ENCODE measurements around the gene ARMC9. TPM values are rescaled to one million over a fixed set of nuclear protein-coding genes. Genes with fewer than 3 reads are reported as not detected.
A peak's percentile ranks its signal among the peaks of the same experiment; 100 is the strongest.

Gene ARMC9
- total and polyA plus RNA-seq, 2 of the 13 experiments (the other 11 are each of a cell fraction or from before 2014, with no cell fraction given), result 9.1 to 12.8 TPM

DNA sequence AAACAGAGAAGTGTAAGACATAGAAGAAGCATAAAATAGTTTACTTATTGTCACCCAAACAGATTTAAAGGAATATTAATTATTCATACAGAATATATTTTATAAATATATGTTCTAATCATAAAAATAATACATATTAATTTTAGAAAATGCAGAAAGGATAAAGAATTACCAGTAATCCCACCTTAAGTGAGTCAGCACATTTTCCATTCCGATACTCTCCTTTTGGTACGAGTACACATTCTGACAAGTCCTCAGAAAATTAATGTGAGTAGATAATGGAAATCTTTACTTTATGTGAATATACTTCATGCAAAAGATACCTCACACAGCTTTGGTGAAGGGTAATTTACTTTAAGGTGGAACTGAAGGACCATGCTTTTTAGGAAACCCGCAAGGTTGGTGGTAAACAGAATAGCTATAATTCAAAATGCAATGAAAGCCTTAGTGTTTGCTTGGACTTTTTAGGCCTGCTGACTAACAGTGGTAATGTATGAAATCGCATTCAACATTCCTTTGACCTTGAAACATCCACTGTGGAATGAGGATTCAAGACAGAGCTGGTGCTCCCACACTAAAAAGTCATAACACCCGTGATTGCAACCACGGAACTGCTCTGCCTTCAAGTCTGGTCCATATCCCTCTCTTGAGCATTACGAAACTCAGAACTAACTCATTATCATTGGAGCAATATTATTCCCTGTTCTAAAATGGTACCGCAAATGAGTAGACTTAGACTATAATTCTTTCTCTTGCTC, 45.5 kb upstream of the ARMC9 start:
- ChIA-PET POLR2A (no interaction called here), CTCF (ENCODE audit: low intra/inter-chr PET ratio, low total read pairs) (no interaction called here)
- no peak for ATAC-seq
- intact Hi-C loops (cut with micrococcal nuclease; ENCODE audit: unreplicated experiment) (no loop called here), in situ Hi-C loops (cut with HindIII; ENCODE audit: extremely low pct_ligation_motif_present, low pct_unique_long_range_greater_than_20kb) (no loop called here)
- Histone ChIP-seq H3K27ac (ENCODE audit: extremely low read length, insufficient read depth, low read length) (peak overlapping the region; percentile 0), H3K36me3 (replicated peaks in 1 of 2; ENCODE audit: control insufficient read depth in 1 of 2, insufficient read depth in 2 of 2, low read length in 2 of 2) (peaks cover 13 to 64% of the 10 kb centered on the region in 2 experiments), H3K9ac (ENCODE audit: insufficient read depth, low read depth, low read length) (no peak overlapping the region), H3K79me2 (ENCODE audit: insufficient read depth, low read length) (no peaks in the 10 kb centered on the region), H3K27me3 (ENCODE audit: control insufficient read depth in 1 of 2, insufficient read depth in 2 of 2, low read length in 2 of 2) (no peaks in the 10 kb centered on the region), H3K9me3 (ENCODE audit: low read length) (no peaks in the 10 kb centered on the region), H4K20me1 (ENCODE audit: insufficient read depth, low read length) (no peaks in the 10 kb centered on the region; the same call in 1 of the 2 replicates), H3K4me1 (ENCODE audit: insufficient read depth, low read length) (no peaks in the 10 kb centered on the region), H3K4me2 (ENCODE audit: low read depth, low read length) (no peak overlapping the region), H3K4me3 (replicated peaks in 1 of 3; ENCODE audit: insufficient read depth in 1 of 3, low read depth in 2 of 3, low read length in 3 of 3) (no peak overlapping the region), H2AFZ (ENCODE audit: low read length) (no peak overlapping the region)
- WGBS (ENCODE audit: low lambda C conversion rate), result 97% methylated on average over 8 of the region's 8 CpGs
- BruUV-seq (replicated peaks), result no TSS peak
- DNase-seq (ENCODE audit: low spot score), result no peak
- no peak for FAIRE-seq
- TF ChIP-seq MAFK (conservative IDR thresholded peaks at IDR 0.05 in 1 of 2, IDR thresholded peaks at IDR 0.05 in 1 of 2; ENCODE audit: low read length in 2 of 2) (peak in 1 of 2 experiments; percentile 35; a peak in 1 of 4 replicates), NR2C2 (CRISPR knock-in tag; IDR thresholded peaks at IDR 0.05; ENCODE audit: borderline replicate concordance) (no peak), NFE2L2 (IDR thresholded peaks at IDR 0.05; ENCODE audit: low read length) (peak; percentile 61; the same call in 1 of the 2 replicates)
- TF ChIP-seq, protein P1, sequence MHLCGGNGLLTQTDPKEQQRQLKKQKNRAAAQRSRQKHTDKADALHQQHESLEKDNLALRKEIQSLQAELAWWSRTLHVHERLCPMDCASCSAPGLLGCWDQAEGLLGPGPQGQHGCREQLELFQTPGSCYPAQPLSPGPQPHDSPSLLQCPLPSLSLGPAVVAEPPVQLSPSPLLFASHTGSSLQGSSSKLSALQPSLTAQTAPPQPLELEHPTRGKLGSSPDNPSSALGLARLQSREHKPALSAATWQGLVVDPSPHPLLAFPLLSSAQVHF (CRISPR knock-in tag; IDR thresholded peaks at IDR 0.05), result no peak

- Histone ChIP-seq H3K27me3 (ENCODE audit: control insufficient read depth in 1 of 2, insufficient read depth in 2 of 2, low read length in 2 of 2) (no peaks in the 10 kb centered on the region), H4K20me1 (ENCODE audit: insufficient read depth, low read length) (no peaks in the 10 kb centered on the region), H3K79me2 (ENCODE audit: insufficient read depth, low read length) (no peaks in the 10 kb centered on the region), H3K36me3 (replicated peaks in 1 of 2; ENCODE audit: control insufficient read depth in 1 of 2, insufficient read depth in 2 of 2, low read length in 2 of 2) (peaks cover 13 to 75% of the 10 kb centered on the region in 2 experiments), H3K9me3 (ENCODE audit: low read length) (no peaks in the 10 kb centered on the region), H3K4me2 (ENCODE audit: low read depth, low read length) (no peak overlapping the region), H3K4me3 (replicated peaks in 1 of 3; ENCODE audit: insufficient read depth in 1 of 3, low read depth in 2 of 3, low read length in 3 of 3) (no peak overlapping the region), H2AFZ (ENCODE audit: low read length) (no peak overlapping the region), H3K27ac (ENCODE audit: extremely low read length, insufficient read depth, low read length) (no peak overlapping the region), H3K9ac (ENCODE audit: insufficient read depth, low read depth, low read length) (no peak overlapping the region), H3K4me1 (ENCODE audit: insufficient read depth, low read length) (no peaks in the 10 kb centered on the region)
- FAIRE-seq, result no peak
- ATAC-seq, result no peak
- BruUV-seq (replicated peaks), result no TSS peak
- POLR2A ChIA-PET, result no interaction called here
- TF ChIP-seq MEF2D (CRISPR knock-in tag; IDR thresholded peaks at IDR 0.05) (no peak), ZNF530 (CRISPR knock-in tag; IDR thresholded peaks at IDR 0.05; ENCODE audit: low read depth) (no peak), NCOA1 (CRISPR knock-in tag; IDR thresholded peaks at IDR 0.05) (no peak), ATF5 (CRISPR knock-in tag; IDR thresholded peaks at IDR 0.05; ENCODE audit: low read depth) (no peak), SMAD1 (CRISPR knock-in tag; IDR thresholded peaks at IDR 0.05; ENCODE audit: borderline replicate concordance, low read depth) (no peak)
- CTCF ChIA-PET (ENCODE audit: low intra/inter-chr PET ratio, low total read pairs), result no interaction called here
- intact Hi-C loops (cut with micrococcal nuclease; ENCODE audit: unreplicated experiment) (no loop called here), in situ Hi-C loops (cut with HindIII; ENCODE audit: extremely low pct_ligation_motif_present, low pct_unique_long_range_greater_than_20kb) (no loop called here)
- DNase-seq (ENCODE audit: low spot score), result no peak
These were observed 39.1 kb upstream of the ARMC9 start for GRCh38 chr2:231159306-231159705.

Data from HepG2 (cell line).